Suprapubic skin (tissue), 3 donors: Measurements from ENCODE around the gene SPRING1.

Experiments
- POLR2A ChIP-seq, 2 donors: fragments of 450-650 bp; IDR thresholded peaks; one replicate each; pipeline ENCODE4 v1.6.1; 2017; ENCODE audit warnings: antibody characterized with exemption in 2 of 2, mild to moderate bottlenecking in 2 of 2, moderate library complexity in 2 of 2
- TF ChIP-seq, protein P1 (sequence below), 2 donors: fragments of 200-600 bp in 1 of 2; fragments of 450-650 bp in 1 of 2; sonication (generic) in 1 of 2; IDR thresholded peaks; one replicate each; pipeline ENCODE4 v1.5.1; 2016 to 2019; ENCODE audit warnings: antibody characterized with exemption in 2 of 2, mild to moderate bottlenecking in 1 of 2, moderate library complexity in 1 of 2

- TF ChIP-seq POLR2A (IDR thresholded peaks at IDR 0.05): no peak
- TF ChIP-seq, protein P1, sequence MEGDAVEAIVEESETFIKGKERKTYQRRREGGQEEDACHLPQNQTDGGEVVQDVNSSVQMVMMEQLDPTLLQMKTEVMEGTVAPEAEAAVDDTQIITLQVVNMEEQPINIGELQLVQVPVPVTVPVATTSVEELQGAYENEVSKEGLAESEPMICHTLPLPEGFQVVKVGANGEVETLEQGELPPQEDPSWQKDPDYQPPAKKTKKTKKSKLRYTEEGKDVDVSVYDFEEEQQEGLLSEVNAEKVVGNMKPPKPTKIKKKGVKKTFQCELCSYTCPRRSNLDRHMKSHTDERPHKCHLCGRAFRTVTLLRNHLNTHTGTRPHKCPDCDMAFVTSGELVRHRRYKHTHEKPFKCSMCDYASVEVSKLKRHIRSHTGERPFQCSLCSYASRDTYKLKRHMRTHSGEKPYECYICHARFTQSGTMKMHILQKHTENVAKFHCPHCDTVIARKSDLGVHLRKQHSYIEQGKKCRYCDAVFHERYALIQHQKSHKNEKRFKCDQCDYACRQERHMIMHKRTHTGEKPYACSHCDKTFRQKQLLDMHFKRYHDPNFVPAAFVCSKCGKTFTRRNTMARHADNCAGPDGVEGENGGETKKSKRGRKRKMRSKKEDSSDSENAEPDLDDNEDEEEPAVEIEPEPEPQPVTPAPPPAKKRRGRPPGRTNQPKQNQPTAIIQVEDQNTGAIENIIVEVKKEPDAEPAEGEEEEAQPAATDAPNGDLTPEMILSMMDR (IDR thresholded peaks at IDR 0.05): no peak
Measured at GRCh38 chr12:116766746-116767145, 28.9 kb upstream of the SPRING1 start.
